ENCODE measurements around the gene DOCK2.

- TF ChIP-seq, protein P1, sequence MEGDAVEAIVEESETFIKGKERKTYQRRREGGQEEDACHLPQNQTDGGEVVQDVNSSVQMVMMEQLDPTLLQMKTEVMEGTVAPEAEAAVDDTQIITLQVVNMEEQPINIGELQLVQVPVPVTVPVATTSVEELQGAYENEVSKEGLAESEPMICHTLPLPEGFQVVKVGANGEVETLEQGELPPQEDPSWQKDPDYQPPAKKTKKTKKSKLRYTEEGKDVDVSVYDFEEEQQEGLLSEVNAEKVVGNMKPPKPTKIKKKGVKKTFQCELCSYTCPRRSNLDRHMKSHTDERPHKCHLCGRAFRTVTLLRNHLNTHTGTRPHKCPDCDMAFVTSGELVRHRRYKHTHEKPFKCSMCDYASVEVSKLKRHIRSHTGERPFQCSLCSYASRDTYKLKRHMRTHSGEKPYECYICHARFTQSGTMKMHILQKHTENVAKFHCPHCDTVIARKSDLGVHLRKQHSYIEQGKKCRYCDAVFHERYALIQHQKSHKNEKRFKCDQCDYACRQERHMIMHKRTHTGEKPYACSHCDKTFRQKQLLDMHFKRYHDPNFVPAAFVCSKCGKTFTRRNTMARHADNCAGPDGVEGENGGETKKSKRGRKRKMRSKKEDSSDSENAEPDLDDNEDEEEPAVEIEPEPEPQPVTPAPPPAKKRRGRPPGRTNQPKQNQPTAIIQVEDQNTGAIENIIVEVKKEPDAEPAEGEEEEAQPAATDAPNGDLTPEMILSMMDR (IDR thresholded peaks at IDR 0.05): no peak
- no peak for TF ChIP-seq ZFX (IDR thresholded peaks at IDR 0.05; ENCODE audit: borderline replicate concordance)
Observed at GRCh38 chr5:169918228-169918627, 281.2 kb downstream of the DOCK2 start.
